ENCODE data around the gene ITGA5.

Gene ITGA5

GRCh38 chr12:54430471-54431069, 11.5 kb upstream of the ITGA5 start:
- DNase-seq (ENCODE audit: low read depth, low spot score) = no peak

- no peak for DNase-seq (ENCODE audit: low read depth, low spot score)
These were observed 10.0 kb upstream of the ITGA5 start for GRCh38 chr12:54429014-54429471.

GRCh38 chr12:54428050-54429013, 9.3 kb upstream of the ITGA5 start:
- DNase-seq (ENCODE audit: low read depth, low spot score) = no peak

GRCh38 chr12:54427106-54427505, 8.0 kb upstream of the ITGA5 start:
- DNase-seq (ENCODE audit: low read depth, low spot score) = no peak

GRCh38 chr12:54426690-54427089, 7.6 kb upstream of the ITGA5 start:
- DNase-seq (ENCODE audit: low read depth, low spot score) = no peak

GRCh38 chr12:54425702-54426101, 6.6 kb upstream of the ITGA5 start:
- DNase-seq (ENCODE audit: low read depth, low spot score) = no peak

GRCh38 chr12:54424224-54424623, 5.2 kb upstream of the ITGA5 start:
- DNase-seq (ENCODE audit: low read depth, low spot score) = no peak

GRCh38 chr12:54423816-54424150, 4.7 kb upstream of the ITGA5 start:
- no peak for DNase-seq (ENCODE audit: low read depth, low spot score)

- DNase-seq (ENCODE audit: low read depth, low spot score) = no peak
These were observed 2.8 kb upstream of the ITGA5 start for GRCh38 chr12:54421879-54422250.

- no peak for DNase-seq (ENCODE audit: low read depth, low spot score)
These were observed 2.3 kb upstream of the ITGA5 start for GRCh38 chr12:54421175-54421878.

GRCh38 chr12:54420766-54421144, 1.7 kb upstream of the ITGA5 start:
- DNase-seq (ENCODE audit: low read depth, low spot score) = no peak

GRCh38 chr12:54418441-54419087, 502 bp downstream of the ITGA5 start:
- no peak for DNase-seq (ENCODE audit: low read depth, low spot score)

- DNase-seq (ENCODE audit: low read depth, low spot score) = no peak
These were observed 1.2 kb downstream of the ITGA5 start for GRCh38 chr12:54417712-54418440.

GRCh38 chr12:54416687-54417603, 2.1 kb downstream of the ITGA5 start:
- DNase-seq (ENCODE audit: low read depth, low spot score) = no peak

- no peak for DNase-seq (ENCODE audit: low read depth, low spot score)
These were observed 3.7 kb downstream of the ITGA5 start for GRCh38 chr12:54415221-54415929.

- no peak for DNase-seq (ENCODE audit: low read depth, low spot score)
These were observed 5.5 kb downstream of the ITGA5 start for GRCh38 chr12:54413284-54414190.

- DNase-seq (ENCODE audit: low read depth, low spot score) = no peak
These were observed 6.3 kb downstream of the ITGA5 start for GRCh38 chr12:54412786-54413185.

- no peak for DNase-seq (ENCODE audit: low read depth, low spot score)
These were observed 6.7 kb downstream of the ITGA5 start for GRCh38 chr12:54412348-54412747.

Data from iPS DF 19.7 (cell line).